NCI-H146 treated with DMSO at 0.1 percent for 48 hours (cell line): Measurements from ENCODE around the gene TMUB2.
"Not testable (repeated sequence)": the region's sequence is repeated elsewhere in the genome, so short reads cannot be mapped to it uniquely, and the experiment has no call there.

Source experiments
- DNase-seq: peaks from one replicate; lab custom pipeline; 2025; ENCODE audit not compliant: unreplicated experiment; lab: John Stamatoyannopoulos, UW

TMUB2 gene

DNA sequence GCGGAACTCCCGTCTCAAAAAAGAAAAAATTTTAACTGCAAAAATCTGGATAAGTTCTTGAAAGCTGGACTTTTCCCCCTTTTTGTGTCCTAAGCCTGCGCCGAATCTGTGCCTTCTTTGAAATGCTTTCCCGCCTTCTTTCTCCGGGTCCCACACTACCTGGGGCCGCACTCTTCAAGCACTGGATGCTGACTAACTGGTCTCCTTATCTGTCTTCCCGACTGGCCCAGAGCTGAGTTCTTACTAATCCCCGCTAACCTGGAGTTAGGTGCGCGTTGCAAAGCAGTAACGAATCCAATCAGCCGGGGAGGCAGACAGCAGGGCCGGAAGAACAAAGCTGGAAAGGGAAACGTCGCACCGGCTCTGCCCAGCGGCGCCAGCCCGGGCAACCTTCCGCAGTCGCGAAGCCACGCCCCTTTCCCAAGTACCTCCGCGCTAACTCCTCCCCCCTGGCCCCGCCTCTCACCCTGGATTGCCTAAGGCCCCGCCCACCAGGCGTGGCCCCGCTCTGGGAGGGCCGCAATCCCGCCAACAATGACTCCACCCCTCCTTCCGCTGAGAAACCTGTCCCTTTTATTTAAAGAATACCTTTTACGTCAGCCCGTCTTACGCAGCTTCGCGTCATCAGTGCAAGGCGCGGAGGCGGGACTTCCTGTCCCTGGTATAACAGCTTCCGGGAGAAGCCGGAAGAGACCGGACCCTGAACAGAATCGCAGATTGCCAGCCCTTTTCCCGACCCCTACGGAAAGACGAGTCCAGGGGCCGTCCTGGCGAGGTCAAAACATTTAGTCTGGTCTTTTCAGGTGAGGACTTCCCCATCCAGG lies at the start of gene TMUB2:
Gene TMUB2, plus strand, starts transcription at position 666 of the 824 bp plus-strand sequence. CDS start 737 bp downstream, outside the sequence.
- peak; percentile 99 for DNase-seq

DNA sequence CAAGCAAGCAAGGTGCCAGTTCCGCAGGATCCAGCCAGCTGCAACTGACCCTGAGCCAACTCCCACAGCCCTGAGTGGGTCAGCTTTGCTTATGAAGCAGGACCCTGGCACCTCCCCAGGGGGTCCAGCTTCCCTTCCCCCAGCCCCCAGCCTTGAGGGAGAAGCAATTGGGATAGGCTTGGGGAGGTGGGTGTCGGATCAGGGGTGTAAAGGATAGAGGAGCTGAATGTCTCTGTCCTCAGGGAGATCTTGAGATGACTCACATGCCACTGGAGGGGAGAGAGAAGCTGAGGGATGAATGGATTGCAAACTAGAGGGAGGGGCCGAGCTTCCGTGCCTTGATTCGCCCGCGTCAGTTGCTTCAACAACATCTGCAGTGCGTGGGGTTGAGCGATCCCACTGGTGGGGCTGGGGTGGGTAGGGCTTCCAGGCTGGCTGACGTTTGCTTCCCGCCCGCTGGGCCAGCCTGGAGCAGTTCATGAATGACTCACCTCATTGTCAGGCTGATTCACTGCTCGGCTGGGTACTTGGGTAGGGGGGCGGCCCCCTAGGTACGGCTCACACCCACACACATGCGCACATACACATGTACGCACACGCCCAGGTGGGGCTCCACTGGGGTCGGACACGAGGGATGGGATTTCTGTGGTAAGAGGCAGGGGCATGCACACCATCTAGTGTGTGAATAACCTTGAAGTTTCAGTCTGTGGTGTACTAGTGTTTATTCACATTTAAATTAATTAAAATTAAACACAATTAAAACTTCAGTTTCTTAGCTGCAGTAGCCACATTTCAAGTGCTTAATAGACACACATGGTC lies 48.7 kb upstream of the TMUB2 start:
- peak; percentile 84 for DNase-seq

- not testable (repeated sequence) for DNase-seq
Measured at GRCh38 chr17:44143921-44144320, 42.9 kb upstream of the TMUB2 start.

DNA sequence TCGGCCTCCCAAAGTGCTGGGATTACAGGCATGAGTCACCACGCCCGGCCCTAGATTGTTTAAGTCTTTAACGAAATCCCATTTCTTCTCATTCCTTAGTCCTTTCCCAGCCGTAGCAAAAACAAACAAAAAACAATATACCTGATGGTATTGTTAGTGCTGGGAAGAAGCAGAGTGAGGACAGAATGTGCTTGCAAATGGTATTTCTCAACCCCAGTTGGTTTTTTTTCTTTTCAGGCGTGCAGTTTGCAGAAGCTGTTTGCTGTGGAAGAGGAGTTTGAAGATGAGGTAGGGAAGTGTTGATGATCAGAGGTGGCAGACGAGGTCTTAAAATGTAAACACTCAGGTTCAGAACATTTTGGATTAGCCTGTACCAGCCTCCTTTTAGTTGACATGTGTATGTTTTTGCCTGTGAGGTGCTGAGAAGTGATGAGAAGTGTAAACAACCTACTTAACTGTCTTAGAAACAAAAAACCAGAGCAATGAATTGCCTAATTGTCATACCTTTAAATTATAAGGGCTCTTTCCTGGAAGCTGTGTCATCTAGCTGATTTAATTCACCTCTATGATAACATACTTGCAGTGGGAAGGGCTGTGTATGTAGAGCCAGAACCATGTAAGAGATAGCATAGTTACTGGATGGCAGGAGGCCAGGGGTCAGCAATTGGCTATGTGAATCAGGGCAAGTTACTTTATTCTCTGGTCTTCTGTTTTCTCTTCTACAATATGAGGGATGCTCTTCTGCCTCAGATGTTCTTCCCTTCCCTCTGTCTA lies 41.6 kb upstream of the TMUB2 start:
- no peak for DNase-seq

- no peak for DNase-seq
Measured at GRCh38 chr17:44146375-44147346, 40.1 kb upstream of the TMUB2 start.

- DNase-seq, result no peak
Measured at GRCh38 chr17:44147812-44148211, 39.0 kb upstream of the TMUB2 start.

DNA sequence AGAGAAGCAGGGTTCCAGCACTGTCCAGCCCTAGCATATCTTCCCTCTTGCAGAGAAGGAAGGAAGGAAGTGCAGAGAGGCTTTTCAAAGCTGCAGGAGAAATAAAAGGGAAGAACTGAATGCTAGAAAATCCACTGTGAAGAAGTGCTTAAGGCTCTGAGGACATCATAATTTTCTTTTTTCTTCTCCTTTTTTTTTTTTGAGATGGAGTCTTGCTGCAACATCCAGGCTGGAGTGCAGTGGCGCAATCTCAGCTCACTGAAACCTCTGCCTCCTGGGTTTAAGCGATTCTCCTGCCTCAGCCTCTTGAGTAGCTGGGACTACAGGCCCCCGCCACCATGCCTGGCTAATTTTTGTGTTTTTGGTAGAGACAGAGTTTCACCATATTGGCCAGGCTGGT lies 37.7 kb upstream of the TMUB2 start:
- DNase-seq, result not testable (repeated sequence)

DNA sequence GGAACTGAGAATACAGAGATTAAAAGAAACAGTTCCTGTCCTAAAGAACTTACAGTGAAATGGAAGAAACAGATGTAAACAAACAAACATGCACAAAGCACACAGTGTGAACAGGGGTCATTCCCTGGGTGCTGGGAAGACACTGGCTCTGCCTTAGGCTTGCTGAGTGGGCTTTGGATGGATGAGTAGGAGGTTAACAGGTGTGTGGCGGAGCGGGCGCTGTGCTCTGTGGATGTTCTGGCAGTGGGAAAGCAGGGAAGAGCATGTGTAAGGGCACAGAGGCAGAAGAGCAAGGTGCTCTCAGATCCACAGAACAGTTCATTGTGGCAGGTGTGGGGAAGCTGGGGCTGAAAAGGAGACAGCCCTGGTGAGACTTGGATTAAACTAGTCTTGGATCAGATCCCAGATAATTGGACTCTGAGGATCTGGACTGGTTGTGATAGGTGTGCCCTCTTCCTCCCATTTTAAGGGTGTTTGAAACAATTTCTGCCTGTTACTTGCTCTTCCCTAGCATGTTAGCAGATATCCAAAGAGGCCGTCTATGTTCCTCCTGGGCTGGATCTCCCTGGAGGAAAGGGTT lies 36.9 kb upstream of the TMUB2 start:
- no peak for DNase-seq

- DNase-seq, result no peak
Measured at GRCh38 chr17:44152875-44153274, 33.9 kb upstream of the TMUB2 start.

- peak; percentile 70 for DNase-seq
Measured at GRCh38 chr17:44155488-44155887, 31.3 kb upstream of the TMUB2 start.

GRCh38 chr17:44159519-44160210 lies 27.1 kb upstream of the TMUB2 start:
- DNase-seq, result no peak

DNA sequence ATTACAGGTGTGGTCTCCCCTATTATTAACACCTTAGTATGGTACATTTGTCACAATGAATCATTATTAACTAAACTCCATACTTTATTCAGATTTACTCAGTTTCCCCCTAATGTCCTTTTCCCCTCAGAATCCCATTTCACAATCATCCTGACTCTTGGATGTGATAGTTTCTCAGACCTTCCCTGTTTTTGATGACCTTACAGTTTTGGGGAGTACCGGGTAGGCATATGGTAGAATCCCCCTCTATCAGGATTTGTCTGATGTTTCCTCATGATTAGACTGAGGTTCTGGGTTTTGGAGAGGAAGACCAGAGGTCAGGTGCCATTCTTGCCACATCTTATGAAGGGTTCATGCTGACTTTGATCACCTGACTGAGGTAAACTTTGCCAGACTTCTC lies 22.3 kb upstream of the TMUB2 start:
- DNase-seq, result no peak

DNA sequence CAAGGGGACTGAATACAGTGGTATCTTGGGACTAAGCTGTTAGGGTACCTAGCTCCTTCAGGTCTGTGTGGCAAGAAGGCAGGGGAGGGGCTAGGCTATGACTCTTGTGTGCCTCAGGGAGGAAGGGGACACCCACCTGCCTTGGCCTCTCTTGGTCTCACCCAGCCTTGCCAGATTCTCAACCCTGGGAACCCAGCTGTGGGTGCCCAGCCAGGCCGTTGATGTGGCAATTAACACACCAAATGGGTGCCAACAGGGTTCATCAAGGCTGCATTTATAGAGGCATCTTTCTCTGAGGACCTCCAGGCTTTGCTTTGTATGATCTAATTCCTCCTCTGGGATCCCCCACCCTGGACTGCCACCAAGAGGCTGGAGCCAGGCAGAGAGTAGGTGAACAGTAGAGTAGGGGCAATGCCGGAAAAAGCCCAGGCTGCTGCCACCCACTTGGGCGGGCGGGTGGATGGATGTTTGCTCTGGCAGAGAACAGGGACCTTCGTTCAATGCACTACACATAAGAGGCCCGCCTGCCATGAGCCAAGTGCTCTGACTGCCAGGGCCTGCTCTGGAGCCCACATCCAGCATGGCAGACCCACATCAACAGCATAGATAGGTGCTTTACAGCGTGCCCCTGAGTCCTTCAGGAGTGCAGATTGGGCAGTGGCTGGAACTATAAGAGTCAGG lies 19.5 kb upstream of the TMUB2 start:
- DNase-seq, result no peak

- no peak for DNase-seq
Measured at GRCh38 chr17:44170135-44170498, 16.7 kb upstream of the TMUB2 start.

DNA sequence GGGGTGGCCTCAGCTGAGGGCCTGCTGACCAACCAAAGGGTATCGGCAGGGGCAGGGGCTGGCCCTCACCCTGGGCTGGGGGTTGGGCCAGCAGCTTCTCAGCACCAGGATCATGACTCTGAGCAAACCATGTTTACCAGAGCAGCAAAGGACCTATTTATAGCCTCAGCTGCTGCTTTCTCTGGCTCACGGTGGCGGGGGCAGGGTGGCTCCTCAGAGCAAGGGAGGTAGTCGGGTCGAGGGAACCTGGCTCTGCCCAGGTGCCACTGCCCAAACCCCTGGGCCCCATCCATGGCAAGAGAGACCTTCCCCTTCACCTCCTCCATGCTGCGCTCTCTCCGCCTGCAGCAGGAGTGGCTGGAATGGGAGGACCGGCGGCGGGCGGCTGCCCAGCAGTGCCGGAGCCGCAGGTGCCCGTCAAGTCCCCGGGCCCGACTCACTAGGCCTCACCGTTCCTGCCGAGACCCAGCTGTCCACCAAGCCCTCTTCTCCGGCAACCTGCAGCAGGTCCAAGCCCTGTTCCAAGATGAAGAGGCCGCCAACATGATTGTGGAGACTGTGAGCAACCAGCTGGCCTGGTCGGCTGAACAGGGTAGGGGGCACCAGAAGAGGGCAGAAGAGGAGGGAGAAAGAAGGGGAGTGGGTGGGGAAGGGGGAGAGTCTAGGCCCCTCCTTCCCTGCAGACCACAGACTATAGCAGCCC lies 16.1 kb upstream of the TMUB2 start, which contains the start of gene ASB16:
Gene ASB16, plus strand, starts transcription at position 206 of the 703 bp plus-strand sequence. Its CDS starts 86 bp downstream, at position 292.
- DNase-seq, result peak; percentile 33

- DNase-seq, result no peak
Measured at GRCh38 chr17:44171931-44172455, 14.8 kb upstream of the TMUB2 start.

- DNase-seq, result no peak
Measured at GRCh38 chr17:44174427-44174826, 12.3 kb upstream of the TMUB2 start.

DNA sequence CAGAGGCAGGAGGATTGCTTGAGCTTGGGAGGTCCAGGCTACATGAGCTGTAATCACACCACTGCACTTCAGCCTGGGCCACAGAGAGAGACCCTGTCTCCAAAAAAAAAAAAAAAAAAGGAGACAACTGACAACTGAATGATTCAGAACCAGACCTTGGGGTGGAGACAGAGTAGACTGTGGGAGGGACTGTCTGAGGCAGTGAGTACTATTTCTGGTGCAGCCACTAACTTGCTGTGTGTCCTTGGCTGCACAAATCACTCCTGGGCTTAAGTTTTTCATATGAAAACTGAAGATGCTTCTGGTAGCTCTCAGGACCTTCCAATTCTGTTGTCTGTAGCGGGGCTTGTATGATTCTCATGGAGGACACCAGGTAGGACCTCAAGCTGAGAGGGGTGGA lies 10.5 kb upstream of the TMUB2 start:
- DNase-seq, result no peak
